GM23248 (cell line): ENCODE results near the gene KCNIP3. TPM values are rescaled to one million over a fixed set of nuclear protein-coding genes. Genes with fewer than 3 reads are reported as not detected.
"Not testable (repeated sequence)": the region's sequence is repeated elsewhere in the genome, so short reads cannot be mapped to it uniquely, and the experiment has no call there.

ENCODE experiments used
- DNase-seq: peaks from one replicate; pipeline ENCODE4 v3.0.0-alpha.2; 2015
- H2AFZ ChIP-seq: fragments of 200-600 bp; sonication (generic); 2 replicates; pipeline ENCODE4 v1.6.1; 2016; ENCODE audit warnings: antibody characterized with exemption
- H3F3A ChIP-seq: fragments of 200-600 bp; sonication (generic); 2 replicates; pipeline ENCODE4 v1.6.1; 2016; ENCODE audit warnings: mild to moderate bottlenecking, antibody characterized with exemption, mixed run types; ENCODE audit not compliant: insufficient read depth
- H3K27ac ChIP-seq: fragments of 200-600 bp; sonication (generic); 2 replicates; pipeline ENCODE4 v1.5.1; 2016; ENCODE audit warnings: mild to moderate bottlenecking
- H3K27me3 ChIP-seq: fragments of 200-600 bp; sonication (generic); replicated peaks from 2 replicates; pipeline ENCODE4 v1.6.1; 2016; ENCODE audit warnings: mild to moderate bottlenecking; ENCODE audit not compliant: insufficient read depth
- H3K36me3 ChIP-seq: fragments of 200-600 bp; sonication (generic); 2 replicates; pipeline ENCODE4 v1.6.1; 2016; ENCODE audit warnings: low read depth, mild to moderate bottlenecking
- H3K4me1 ChIP-seq: fragments of 200-600 bp; sonication (generic); 2 replicates; pipeline ENCODE4 v1.6.1; 2016; ENCODE audit warnings: mild to moderate bottlenecking; ENCODE audit not compliant: insufficient read depth
- H3K4me2 ChIP-seq: fragments of 200-600 bp; sonication (generic); one replicate; pipeline ENCODE4 v1.6.1; 2016; ENCODE audit warnings: mild to moderate bottlenecking; ENCODE audit not compliant: unreplicated experiment
- H3K4me3 ChIP-seq: fragments of 200-600 bp; sonication (generic); 2 replicates; pipeline ENCODE4 v1.5.1; 2016; ENCODE audit warnings: mild to moderate bottlenecking
- H3K79me2 ChIP-seq: fragments of 200-600 bp; sonication (generic); 2 replicates; pipeline ENCODE4 v1.6.1; 2016; ENCODE audit warnings: mild to moderate bottlenecking; ENCODE audit not compliant: insufficient read depth
- H3K9ac ChIP-seq: fragments of 200-600 bp; sonication (generic); 2 replicates; pipeline ENCODE4 v1.6.1; 2016; ENCODE audit warnings: mild to moderate bottlenecking
- H3K9me2 ChIP-seq: fragments of 200-600 bp; sonication (generic); 2 replicates; pipeline ENCODE4 v1.6.1; 2016; ENCODE audit warnings: mixed run types, mild to moderate bottlenecking, moderate library complexity; ENCODE audit not compliant: insufficient read depth
- H3K9me3 ChIP-seq: fragments of 200-600 bp; sonication (generic); one replicate; pipeline ENCODE4 v1.6.1; 2017; ENCODE audit warnings: low read depth
- H4K20me1 ChIP-seq: fragments of 200-600 bp; sonication (generic); 2 replicates; pipeline ENCODE4 v1.6.0; 2016; ENCODE audit not compliant: insufficient read depth
- WGBS, 2 experiments: methylation state at CpG; one replicate each; pipeline ENCODE4 v1.1.6; 2015 to 2017; ENCODE audit warnings: low lambda C conversion rate in 2 of 2, low coverage in 1 of 2; ENCODE audit errors: missing lambda C conversion rate in 2 of 2; 5-methylcytosine and 5-hydroxymethylcytosine counted together
- in situ Hi-C: fragments of 300-500 bp; cut with MboI; formaldehyde crosslinking; loops from 2 replicates; pipeline ENCODE4 v1.15.0; 2020
- polyA plus RNA-seq: library from polyadenylated mRNA; unstranded; fragments of >200 nt; fragmentation: Nextera tagmentation; extraction: Ambion mirVana; gene quantifications from 2 replicates; pipeline ENCODE4 v1.2.1, GENCODE V29; 2016
- total RNA-seq: library from RNA; depleted of rRNA; stranded (reverse); fragments of >200 nt; shearing (Covaris generic); gene quantifications from 2 replicates; pipeline ENCODE4 v1.2.3, GENCODE V29; 2014

KCNIP3 gene
- total and polyA plus RNA-seq, 2 experiments from 2014 or later: 3.7 to 10.7 TPM

DNA sequence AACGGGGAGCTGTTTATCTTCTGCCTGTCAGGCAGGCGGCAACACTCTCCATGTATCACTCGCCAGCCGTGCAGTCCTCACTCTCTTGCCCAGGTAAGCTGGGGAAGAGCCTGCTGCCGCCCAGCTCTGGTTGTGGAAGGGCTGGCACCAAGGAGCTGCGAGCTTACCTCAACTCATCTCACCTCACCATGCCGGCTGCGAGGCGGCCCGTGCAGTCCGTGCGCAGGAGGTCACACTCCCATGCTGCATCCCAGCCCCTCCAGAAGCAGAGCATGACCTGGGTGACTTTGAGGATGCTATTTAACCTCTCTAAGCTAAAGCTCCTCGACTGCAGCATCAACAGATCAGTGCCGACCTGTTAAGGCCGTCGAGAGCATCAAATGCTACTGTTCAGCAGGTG, 118.4 kb downstream of the KCNIP3 start:
- in situ Hi-C loops, H3K4me3 ChIP-seq, H3K9me3 ChIP-seq, H3K9me2 ChIP-seq, H3K9ac ChIP-seq, H4K20me1 ChIP-seq, H3K4me2 ChIP-seq, H3K79me2 ChIP-seq, H3K27ac ChIP-seq, H3K36me3 ChIP-seq, DNase-seq, H2AFZ ChIP-seq, H3F3A ChIP-seq, H3K27me3 ChIP-seq: not testable (repeated sequence)
- H3K4me1 ChIP-seq: 0 out of 2 replicates have a peak, but pooled peaks cover 11% of the 10 kb centered on the region
- 87 to 89% methylated on average over 16 of the region's 16 CpGs for WGBS, 2 experiments

DNA sequence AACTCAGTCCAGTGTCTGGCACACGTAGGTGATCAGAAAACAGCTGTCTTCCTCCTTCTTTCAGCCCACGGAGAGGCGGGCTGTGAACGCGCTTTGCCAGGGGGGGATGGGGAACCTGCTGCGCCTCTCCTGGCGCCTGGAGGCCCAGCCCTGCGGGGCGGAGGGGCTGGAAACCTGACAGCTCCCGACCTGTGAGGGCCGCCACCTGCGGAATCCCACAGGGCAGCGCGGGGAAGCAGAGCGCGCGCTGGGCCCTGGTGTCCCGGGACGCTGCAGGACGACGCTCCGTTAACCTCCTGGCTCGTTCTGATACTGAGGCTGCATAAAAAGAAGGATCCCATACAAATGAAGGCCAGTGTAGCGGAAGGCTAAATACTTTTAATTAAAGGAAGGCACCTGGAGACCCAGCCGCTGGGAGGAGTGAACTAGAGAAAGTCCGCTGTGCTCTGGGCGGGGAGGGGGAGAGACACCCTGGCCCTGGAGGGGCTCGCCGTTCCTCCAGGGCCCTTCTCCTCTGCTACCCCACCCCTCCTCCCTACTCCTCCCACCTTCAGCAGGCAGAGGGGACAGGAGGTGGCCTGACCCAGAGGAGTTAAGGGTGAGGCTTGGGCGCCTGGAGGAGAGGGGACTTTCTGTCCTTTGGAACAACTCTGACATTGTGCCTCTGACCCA, 130.2 kb downstream of the KCNIP3 start:
- H3K79me2 ChIP-seq, H3K36me3 ChIP-seq, H3K27ac ChIP-seq, H3F3A ChIP-seq, H2AFZ ChIP-seq, H3K4me2 ChIP-seq, H3K4me3 ChIP-seq, H3K9me2 ChIP-seq, H3K9ac ChIP-seq, H3K9me3 ChIP-seq, H4K20me1 ChIP-seq, in situ Hi-C loops, H3K4me1 ChIP-seq, DNase-seq, H3K27me3 ChIP-seq: not testable (repeated sequence)
- 35 to 41% methylated on average over 8 to 15 of the region's 30 CpGs for WGBS, 2 experiments

DNA sequence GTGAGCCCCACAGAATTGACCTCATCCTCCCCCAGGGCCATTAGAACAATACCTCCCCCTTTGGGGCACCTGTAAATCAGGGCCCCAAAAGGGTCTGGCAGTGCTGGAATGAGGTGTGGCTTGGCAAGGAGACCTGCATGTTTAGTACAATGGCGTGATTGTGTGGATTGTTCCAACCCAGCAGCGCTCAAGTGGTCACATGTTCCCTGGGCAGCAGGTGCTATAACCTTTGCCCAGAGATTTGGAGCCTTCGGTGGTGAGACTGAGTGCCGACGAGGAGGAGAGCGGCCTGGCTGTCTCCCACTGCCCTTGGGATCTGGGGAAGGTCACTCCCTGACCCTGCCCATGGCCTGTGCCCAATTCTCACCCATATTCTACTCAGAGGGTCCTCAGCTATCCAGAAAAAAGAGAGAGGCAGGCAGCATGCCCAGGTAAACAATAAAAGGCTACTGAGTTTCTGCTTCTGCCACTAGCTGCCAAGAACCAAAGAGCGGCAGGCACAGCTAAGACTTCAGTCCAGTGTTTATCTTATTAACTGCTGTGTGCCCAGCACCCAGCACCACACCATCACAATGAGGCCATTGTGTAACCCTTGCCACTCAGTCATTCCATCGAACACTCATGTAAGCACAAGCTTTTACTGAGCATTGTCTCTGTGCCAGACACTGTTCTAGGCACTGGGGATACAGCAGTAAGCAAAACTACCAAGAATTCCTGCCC, 132.8 kb downstream of the KCNIP3 start:
- in situ Hi-C loops: not testable (repeated sequence)

DNA sequence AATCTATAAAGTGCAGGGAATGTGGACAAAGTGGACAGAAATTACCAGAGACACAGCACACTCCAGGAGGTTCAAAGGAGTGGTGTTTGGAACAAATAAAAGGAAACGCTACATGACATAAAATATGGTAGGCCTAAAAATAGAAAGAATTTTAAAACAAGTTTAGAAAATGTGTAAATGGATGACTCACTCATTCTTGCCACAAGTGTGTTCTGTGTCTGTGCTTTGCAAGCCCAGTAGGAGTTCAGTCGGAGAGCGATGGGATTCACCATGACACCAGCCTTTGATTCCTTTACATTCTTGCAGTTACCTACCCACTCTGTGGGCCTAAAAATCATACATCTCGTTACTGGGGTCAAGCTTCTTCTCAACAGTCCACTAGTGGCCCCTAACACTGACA, 136.2 kb downstream of the KCNIP3 start:
- H3K36me3 ChIP-seq, H3K9me3 ChIP-seq, H3K27me3 ChIP-seq, H3K4me2 ChIP-seq, H3K79me2 ChIP-seq, H3K4me1 ChIP-seq, H3K4me3 ChIP-seq, DNase-seq, H3K9me2 ChIP-seq, H3F3A ChIP-seq, in situ Hi-C loops, H2AFZ ChIP-seq, H3K9ac ChIP-seq, H4K20me1 ChIP-seq: not testable (repeated sequence)
- H3K27ac ChIP-seq: peak overlapping the region; percentile 46; the same call in 1 of the 2 replicates
- 44 to 55% methylated on average over 1 of the region's 4 CpGs for WGBS, 2 experiments

More for the DNA sequence above, 132.8 kb downstream of the KCNIP3 start:
- H3K4me3 ChIP-seq, H3K36me3 ChIP-seq, H3K9ac ChIP-seq, H3F3A ChIP-seq, H2AFZ ChIP-seq, H3K9me2 ChIP-seq, DNase-seq, H3K27me3 ChIP-seq, H4K20me1 ChIP-seq, H3K9me3 ChIP-seq, H3K79me2 ChIP-seq, H3K4me2 ChIP-seq, H3K27ac ChIP-seq, H3K4me1 ChIP-seq: not testable (repeated sequence)
- WGBS, 2 experiments: no CpG with 5 or more reads among the region's 8 CpGs

DNA sequence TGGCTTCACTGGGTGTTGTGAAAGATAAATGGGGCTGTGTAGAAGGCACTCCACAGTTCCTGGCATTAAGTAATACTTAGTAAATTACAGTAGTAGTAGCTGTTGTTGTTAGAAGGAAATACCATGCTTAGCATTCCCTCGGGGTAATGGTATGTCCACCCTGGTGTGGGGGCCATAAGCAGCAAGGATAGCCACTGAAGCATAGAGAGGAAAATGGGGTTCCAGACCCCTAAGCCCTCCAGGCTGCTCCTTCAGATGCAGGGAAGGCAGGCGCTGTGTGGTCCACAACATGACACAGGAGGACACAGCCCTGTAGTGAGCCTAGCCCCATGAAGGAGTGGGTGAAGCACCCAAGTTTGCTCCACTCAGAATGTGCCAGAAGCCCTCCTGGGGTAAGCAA, 136.8 kb downstream of the KCNIP3 start:
- H3K4me2 ChIP-seq: not testable (repeated sequence)

DNA sequence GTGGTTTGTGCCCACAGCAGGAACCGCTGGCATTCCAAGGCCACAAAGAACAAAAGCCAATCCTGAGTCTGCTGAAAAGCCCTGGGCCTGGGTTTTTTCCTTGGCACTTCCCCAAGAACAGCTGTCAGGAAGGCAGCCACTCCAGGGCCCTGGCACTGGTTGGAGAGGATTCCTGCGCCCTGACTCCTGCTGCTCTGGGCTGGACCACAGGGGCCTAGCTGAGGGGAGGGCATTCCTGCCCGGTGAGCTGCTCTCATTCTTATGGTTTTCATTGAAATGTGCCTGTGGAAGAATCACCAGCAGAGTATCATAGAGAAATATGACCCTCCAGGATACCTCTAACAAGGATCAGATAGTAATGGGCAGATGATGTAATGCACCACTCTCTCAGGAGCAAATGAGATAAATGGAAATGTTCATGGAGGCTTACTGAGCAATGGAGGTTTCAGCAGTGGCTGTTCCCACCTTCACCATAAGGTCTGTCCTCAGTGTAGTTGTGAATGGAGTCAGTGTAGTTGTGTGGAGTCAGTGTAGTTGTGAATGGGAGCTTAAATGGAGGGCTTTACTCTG, 137.4 kb downstream of the KCNIP3 start:
- H3K4me3 ChIP-seq, H3K4me2 ChIP-seq, H4K20me1 ChIP-seq, H3F3A ChIP-seq, H2AFZ ChIP-seq, H3K4me1 ChIP-seq, H3K9ac ChIP-seq, H3K9me3 ChIP-seq, H3K27me3 ChIP-seq, in situ Hi-C loops, H3K79me2 ChIP-seq, H3K36me3 ChIP-seq, H3K9me2 ChIP-seq: not testable (repeated sequence)
- peak overlapping the region; percentile 41; the same call in 1 of the 2 replicates for H3K27ac ChIP-seq
- DNase-seq: peak; percentile 69
- WGBS, 2 experiments: 0% methylated on average over 2 of the region's 3 CpGs

More for the DNA sequence above, 136.8 kb downstream of the KCNIP3 start:
- H3K79me2 ChIP-seq, H3K36me3 ChIP-seq, H3K9ac ChIP-seq, H4K20me1 ChIP-seq, H3K4me3 ChIP-seq, H2AFZ ChIP-seq, H3K27me3 ChIP-seq, H3K9me3 ChIP-seq, H3K4me1 ChIP-seq, in situ Hi-C loops, H3K9me2 ChIP-seq, DNase-seq, H3F3A ChIP-seq: not testable (repeated sequence)
- 42 to 100% methylated on average over 1 to 2 of the region's 2 CpGs for WGBS, 2 experiments
- peak overlapping the region; percentile 51 for H3K27ac ChIP-seq

DNA sequence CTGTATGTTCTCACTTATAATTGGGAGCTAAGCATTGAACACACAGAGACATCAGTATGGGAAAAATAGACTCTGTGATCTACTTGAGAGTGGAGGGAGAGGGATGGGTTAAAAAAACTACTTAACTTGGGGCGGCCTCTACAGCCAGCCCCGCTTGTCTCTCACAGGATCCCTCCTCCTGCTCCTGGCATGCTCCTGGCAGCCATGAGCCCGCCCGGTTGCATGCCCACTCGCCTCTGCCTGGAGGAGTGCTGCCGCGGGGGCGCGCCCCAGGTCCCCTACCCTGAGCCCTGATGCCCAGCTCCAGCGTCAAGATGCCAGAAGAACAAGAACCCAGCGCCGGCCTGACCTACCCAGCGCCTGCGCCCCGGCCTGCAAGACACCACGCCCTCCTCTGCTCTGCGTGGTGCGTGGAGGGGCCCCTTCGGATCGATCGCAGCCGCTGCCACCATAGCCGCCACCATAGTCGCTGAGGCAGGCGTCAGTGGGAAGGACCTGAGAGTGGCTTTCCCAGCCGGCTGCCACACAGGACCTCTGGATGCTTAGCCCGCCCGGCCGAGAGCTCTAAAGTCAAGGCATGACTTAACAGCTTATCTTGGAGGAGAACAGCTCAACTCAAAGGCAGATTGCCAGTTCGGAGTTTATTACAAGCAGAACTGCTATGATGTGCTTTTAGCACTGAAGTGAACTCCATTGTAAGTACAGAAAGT, 138.2 kb downstream of the KCNIP3 start:
- H4K20me1 ChIP-seq, H3K9me2 ChIP-seq, H3K4me3 ChIP-seq, H3K27me3 ChIP-seq, H3K27ac ChIP-seq, H3K4me2 ChIP-seq, H3K79me2 ChIP-seq, H2AFZ ChIP-seq, DNase-seq, in situ Hi-C loops, H3K9ac ChIP-seq, H3K4me1 ChIP-seq, H3K9me3 ChIP-seq, H3F3A ChIP-seq, H3K36me3 ChIP-seq: not testable (repeated sequence)
- no CpG with 5 or more reads among the region's 30 CpGs for WGBS, 2 experiments
